Activated CD8-positive, alpha-beta T cell treated with anti-CD3 and anti-CD28 coated beads for 36 hours (primary cell): Measurements from ENCODE around the gene HLA-DOB. TPM values are rescaled to one million over a fixed set of nuclear protein-coding genes. Genes with fewer than 3 reads are reported as not detected.

Experiments used
- ATAC-seq: fragments of 200-7000 bp; cut with Tn5 transposase; one replicate; pipeline ENCODE4 v1.10.0; 2021; ENCODE audit warnings: mild to moderate bottlenecking, moderate library complexity
- CTCF ChIA-PET: fragments of 350-600 bp; sonication (Branson Sonifier 250); formaldehyde crosslinking; loops from one replicate; lab custom pipeline; 2021; ENCODE audit warnings: antibody characterized with exemption; lab: Charles Lee
- POLR2A ChIA-PET: fragments of 350-600 bp; sonication (Branson Sonifier 250); formaldehyde crosslinking; loops from one replicate; lab custom pipeline; 2021; ENCODE audit warnings: antibody characterized with exemption; lab: Charles Lee
- DNase-seq: peaks from one replicate; pipeline ENCODE4 v3.0.0-alpha.2; 2020
- H3K27ac Mint-ChIP-seq: one replicate; pipeline ENCODE4 v1.8.0; 2021; ENCODE audit warnings: mild to moderate bottlenecking, mixed read lengths
- H3K27me3 Mint-ChIP-seq: one replicate; pipeline ENCODE4 v1.8.0; 2021; ENCODE audit warnings: mixed read lengths
- H3K36me3 Mint-ChIP-seq: one replicate; pipeline ENCODE4 v1.8.0; 2021; ENCODE audit warnings: low read depth, mixed read lengths
- H3K4me1 Mint-ChIP-seq: one replicate; pipeline ENCODE4 v1.8.0; 2021; ENCODE audit warnings: low read depth, mixed read lengths
- H3K4me3 Mint-ChIP-seq: one replicate; pipeline ENCODE4 v1.8.0; 2021; ENCODE audit warnings: mild to moderate bottlenecking, moderate library complexity, mixed read lengths
- H3K9me3 Mint-ChIP-seq: one replicate; pipeline ENCODE4 v1.8.0; 2021; ENCODE audit warnings: mixed read lengths
- CTCF ChIP-seq: fragments of 200-600 bp; IDR thresholded peaks from one replicate; pipeline ENCODE4 v1.8.0; 2022; ENCODE audit warnings: antibody characterized with exemption, mild to moderate bottlenecking
- intact Hi-C: fragments of 100-400 bp; cut with micrococcal nuclease; formaldehyde crosslinking; loops from one replicate; pipeline ENCODE4 v1.10.0; 2022
- total RNA-seq, 2 experiments: library from RNA; stranded (reverse); gene quantifications; one replicate each; pipeline ENCODE4 v1.2.3, GENCODE V29; 2021

The HLA-DOB gene
- total RNA-seq, 2 experiments from 2014 or later = 10.2 to 11.6 TPM

DNA sequence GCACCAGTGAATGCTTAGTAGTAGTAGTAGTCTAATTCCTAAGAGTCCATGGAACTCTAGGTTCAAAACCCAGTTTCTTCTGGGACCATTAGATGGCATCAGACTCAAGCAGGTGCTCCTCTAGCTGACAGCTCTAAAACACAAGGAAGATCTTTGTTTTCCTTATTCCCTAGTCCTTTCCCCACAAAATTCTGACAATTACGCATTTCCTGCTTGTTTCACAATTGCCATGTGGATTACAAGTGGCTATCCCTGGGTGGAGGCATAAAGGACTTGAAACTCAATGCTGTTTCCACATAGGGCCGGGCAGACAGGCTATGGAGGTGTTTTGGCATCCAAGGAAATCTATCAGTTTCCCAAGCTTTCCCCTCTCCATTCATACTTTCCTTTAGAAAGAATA is 9.2 kb upstream of the HLA-DOB start:
- H3K4me1 Mint-ChIP-seq = peaks cover 37% of the 10 kb centered on the region
- ATAC-seq = no peak

DNA sequence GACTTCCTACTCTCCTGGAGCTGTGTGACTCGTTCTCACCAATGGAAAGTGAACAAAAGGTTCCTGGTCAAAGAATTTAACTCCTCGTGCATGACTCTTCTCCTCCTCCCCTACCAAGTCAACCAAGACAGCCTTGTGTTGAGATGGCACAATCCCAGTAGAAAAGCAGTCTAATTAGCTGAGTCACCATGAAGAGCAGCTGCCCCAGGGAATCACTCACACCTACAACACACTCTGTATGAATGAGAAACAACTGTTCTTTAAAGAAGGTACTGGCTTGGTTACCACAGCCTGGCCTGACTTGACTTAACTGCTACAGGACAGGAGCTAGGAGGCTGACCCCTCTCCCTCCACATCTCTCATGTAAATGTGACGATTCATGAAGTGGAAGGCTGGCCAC is 2.9 kb upstream of the HLA-DOB start:
- no peak overlapping the region for H3K27ac Mint-ChIP-seq
- intact Hi-C loops = no loop called here

More for the DNA sequence above, 9.2 kb upstream of the HLA-DOB start:
- H3K9me3 Mint-ChIP-seq = no peaks in the 10 kb centered on the region
- intact Hi-C loops = loop anchor here (5.0 kb wide), 1 partner anchor 41 kb away; no protein-coding TSS in a partner anchor
- ChIA-PET POLR2A (interaction anchor here (0.9 to 5.7 kb wide), 3 partner anchors 9 to 19 kb away, joined by 3 to 47 read pairs (median 3); partner anchors contain the start of gene TAP2), CTCF (interaction anchor here (1.0 to 5.4 kb wide), 4 partner anchors 13 to 158 kb away, joined by 3 to 52 read pairs (median 23); partner anchors contain the start of gene TAP2)
- H3K36me3 Mint-ChIP-seq = peaks cover 38% of the 10 kb centered on the region
- peak; percentile 16 for TF ChIP-seq CTCF
- H3K27ac Mint-ChIP-seq = no peak overlapping the region
- DNase-seq = no peak
- no peak overlapping the region for H3K4me3 Mint-ChIP-seq
- no peaks in the 10 kb centered on the region for H3K27me3 Mint-ChIP-seq

GRCh38 chr6:32818867-32819266 is 2.1 kb upstream of the HLA-DOB start:
- no peak for DNase-seq
- POLR2A ChIA-PET = interaction anchor here (1.0 to 4.3 kb wide), 3 partner anchors 11 to 20 kb away, joined by 3 to 25 read pairs (median 6); partner anchors contain the start of gene TAP2
- ATAC-seq = no peak
- Mint-ChIP-seq H3K27me3 (no peaks in the 10 kb centered on the region), H3K36me3 (peaks cover 20% of the 10 kb centered on the region), H3K9me3 (no peaks in the 10 kb centered on the region), H3K4me1 (peaks cover 14% of the 10 kb centered on the region), H3K27ac (no peak overlapping the region), H3K4me3 (no peak overlapping the region)
- CTCF ChIA-PET = interaction anchor here (1.0 to 1.8 kb wide), 3 partner anchors 9 to 49 kb away, joined by 3 to 9 read pairs (median 5); partner anchors contain the start of gene TAP2
- TF ChIP-seq CTCF = no peak
- intact Hi-C loops = no loop called here

More for the DNA sequence above, 2.9 kb upstream of the HLA-DOB start:
- peak; percentile 17 for ATAC-seq
- no peak for DNase-seq
- H3K27me3 Mint-ChIP-seq = no peaks in the 10 kb centered on the region
- H3K4me1 Mint-ChIP-seq = peaks cover 14% of the 10 kb centered on the region
- H3K4me3 Mint-ChIP-seq = no peak overlapping the region
- no peaks in the 10 kb centered on the region for H3K9me3 Mint-ChIP-seq
- TF ChIP-seq CTCF = no peak
- ChIA-PET CTCF (interaction anchor here (0.7 to 2.0 kb wide), 6 partner anchors 8 to 52 kb away, joined by 3 to 9 read pairs (median 4); partner anchors contain the start of gene TAP2), POLR2A (interaction anchor here (0.9 to 4.3 kb wide), 5 partner anchors 8 to 25 kb away, joined by 3 to 25 read pairs (median 4); partner anchors contain the start of gene TAP2)
- peaks cover 11% of the 10 kb centered on the region for H3K36me3 Mint-ChIP-seq

DNA sequence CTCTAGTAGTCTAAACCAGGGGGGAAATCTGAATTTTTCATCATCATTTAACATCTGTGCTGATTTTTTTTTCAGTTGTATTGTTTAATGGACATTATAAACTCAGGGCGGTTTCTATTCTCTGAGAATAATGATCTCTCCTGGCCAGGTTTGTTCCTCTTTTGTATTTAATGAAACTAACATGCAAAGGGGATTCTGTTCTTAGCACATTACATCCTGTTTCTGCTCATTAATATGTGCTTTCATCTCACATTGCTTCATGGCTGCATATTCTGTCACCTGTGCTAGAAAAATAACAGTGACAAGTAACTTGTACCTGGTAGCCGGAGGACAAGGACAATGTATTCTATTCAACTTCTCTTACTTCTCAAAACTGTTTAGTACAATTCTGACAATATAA is 806 bp downstream of the HLA-DOB start:
- Mint-ChIP-seq H3K4me1 (peaks cover 14% of the 10 kb centered on the region), H3K9me3 (no peaks in the 10 kb centered on the region), H3K36me3 (peaks cover 37% of the 10 kb centered on the region), H3K27ac (no peak overlapping the region), H3K4me3 (no peak overlapping the region), H3K27me3 (no peaks in the 10 kb centered on the region)
- TF ChIP-seq CTCF = no peak
- intact Hi-C loops = no loop called here
- ChIA-PET CTCF (no interaction called here), POLR2A (no interaction called here)
- ATAC-seq (no peak), DNase-seq (no peak)

DNA sequence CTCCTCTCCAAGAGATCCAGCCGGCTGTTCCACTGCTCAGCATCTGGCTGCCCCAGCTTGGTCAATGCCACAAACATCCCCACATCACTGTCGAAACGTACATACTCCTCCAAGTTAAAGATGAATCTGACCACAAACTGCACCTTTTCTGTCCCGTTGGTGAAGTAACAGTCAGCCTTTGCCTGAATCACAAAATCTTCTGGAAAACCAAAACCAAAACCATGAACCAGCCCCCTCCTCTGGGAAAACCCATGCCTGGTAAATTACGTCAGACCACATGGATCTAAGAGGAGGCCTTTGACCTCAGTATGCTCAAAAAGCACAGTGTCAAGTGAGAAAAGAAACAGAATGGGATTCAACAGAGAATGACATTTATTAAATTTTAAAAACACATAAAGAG is 1.7 kb downstream of the HLA-DOB start:
- Mint-ChIP-seq H3K27ac (no peak overlapping the region), H3K27me3 (no peaks in the 10 kb centered on the region), H3K4me1 (peaks cover 11% of the 10 kb centered on the region), H3K36me3 (peaks cover 38% of the 10 kb centered on the region), H3K4me3 (no peak overlapping the region), H3K9me3 (no peaks in the 10 kb centered on the region)
- intact Hi-C loops = no loop called here
- ChIA-PET POLR2A (no interaction called here), CTCF (no interaction called here)
- DNase-seq (no peak), ATAC-seq (no peak)
- no peak for TF ChIP-seq CTCF
